ENCODE data around the gene MRPS31.
A peak's percentile ranks its signal among the peaks of the same experiment; 100 is the strongest.
"Not testable (repeated sequence)": the region's sequence is repeated elsewhere in the genome, so short reads cannot be mapped to it uniquely, and the experiment has no call there.

Gene MRPS31

GRCh38 chr13:40732658-40733057 lies 38.3 kb downstream of the MRPS31 start:
- DNase-seq (ENCODE audit: low read depth) = no peak
- H3K4me3 ChIP-seq (ENCODE audit: low read depth, low read length) = no peak overlapping the region
- TF ChIP-seq CTCF (IDR thresholded peaks at IDR 0.05; ENCODE audit: insufficient read depth, low read depth, low read length, missing control alignments) = no peak

- DNase-seq (ENCODE audit: low read depth) = no peak
These were observed 42.4 kb downstream of the MRPS31 start for GRCh38 chr13:40728595-40728994.

GRCh38 chr13:40714433-40714832 lies 56.6 kb downstream of the MRPS31 start:
- H3K4me3 ChIP-seq (ENCODE audit: low read depth, low read length); DNase-seq (ENCODE audit: low read depth): not testable (repeated sequence)

More at GRCh38 chr13:40728595-40728994, 42.4 kb downstream of the MRPS31 start:
- H3K4me3 ChIP-seq (ENCODE audit: low read depth, low read length) = no peak overlapping the region
- no peak for TF ChIP-seq CTCF (IDR thresholded peaks at IDR 0.05; ENCODE audit: insufficient read depth, low read depth, low read length, missing control alignments)

- no peak for TF ChIP-seq CTCF (IDR thresholded peaks at IDR 0.05; ENCODE audit: insufficient read depth, low read depth, low read length, missing control alignments)
- peak; percentile 41 for DNase-seq (ENCODE audit: low read depth)
- H3K4me3 ChIP-seq (ENCODE audit: low read depth, low read length) = no peak overlapping the region
These were observed 64.6 kb downstream of the MRPS31 start for GRCh38 chr13:40706439-40706838.

- TF ChIP-seq CTCF (IDR thresholded peaks at IDR 0.05; ENCODE audit: insufficient read depth, low read depth, low read length, missing control alignments) = no peak
- DNase-seq (ENCODE audit: low read depth) = peak; percentile 84
- H3K4me3 ChIP-seq (ENCODE audit: low read depth, low read length) = no peak overlapping the region
These were observed 73.3 kb downstream of the MRPS31 start for GRCh38 chr13:40697711-40698110.

- DNase-seq (ENCODE audit: low read depth) = peak; percentile 26
- no peak overlapping the region for H3K4me3 ChIP-seq (ENCODE audit: low read depth, low read length)
- no peak for TF ChIP-seq CTCF (IDR thresholded peaks at IDR 0.05; ENCODE audit: insufficient read depth, low read depth, low read length, missing control alignments)
These were observed 76.6 kb downstream of the MRPS31 start for GRCh38 chr13:40694426-40694825.

- no peak for TF ChIP-seq CTCF (IDR thresholded peaks at IDR 0.05; ENCODE audit: insufficient read depth, low read depth, low read length, missing control alignments)
- H3K4me3 ChIP-seq (ENCODE audit: low read depth, low read length) = no peak overlapping the region
- peak; percentile 64 for DNase-seq (ENCODE audit: low read depth)
These were observed 78.0 kb downstream of the MRPS31 start for GRCh38 chr13:40692946-40693345.
